AG08395 (cell line): ENCODE data around the gene CCDC57.

Source experiments
- DNase-seq: peaks from one replicate; pipeline ENCODE4 v3.0.0; 2012; ENCODE audit warnings: mixed read lengths, low spot score

The CCDC57 gene

DNA sequence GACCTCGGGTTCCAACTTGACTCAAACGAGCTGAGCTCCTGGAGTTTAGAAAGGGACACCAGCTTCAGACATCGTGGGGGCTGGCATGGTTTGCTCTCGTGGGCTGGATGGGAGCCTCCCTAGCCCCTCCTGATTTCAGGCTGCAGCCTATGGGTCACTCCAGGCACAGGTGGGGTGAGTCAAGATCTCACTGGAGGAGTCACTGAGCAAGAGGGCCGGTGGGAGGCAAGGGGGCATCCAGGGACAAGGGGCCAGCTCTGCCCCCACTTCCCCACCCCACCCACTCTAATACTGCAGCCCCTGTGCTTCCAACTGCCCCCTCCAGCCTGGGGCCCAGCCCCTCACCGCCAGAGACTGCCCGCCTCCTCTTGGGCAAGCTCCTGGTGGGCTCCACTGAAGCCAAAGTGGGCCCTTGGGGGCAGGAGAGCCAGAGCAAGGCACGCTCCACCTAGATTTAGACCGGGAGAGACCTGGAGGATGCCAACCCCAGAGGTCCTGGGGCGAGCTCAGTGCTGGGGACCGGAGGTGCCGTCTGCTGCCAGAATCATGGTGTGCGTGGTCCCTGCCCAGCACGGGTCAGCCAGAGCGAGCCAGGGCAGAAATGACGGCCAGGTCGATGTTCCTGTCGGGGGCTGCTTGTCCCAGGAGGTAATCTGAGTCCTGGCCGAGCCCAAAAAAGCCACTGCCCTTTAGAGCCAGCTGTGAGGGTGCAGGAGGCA lies 22.6 kb upstream of the CCDC57 start:
- no peak for DNase-seq

DNA sequence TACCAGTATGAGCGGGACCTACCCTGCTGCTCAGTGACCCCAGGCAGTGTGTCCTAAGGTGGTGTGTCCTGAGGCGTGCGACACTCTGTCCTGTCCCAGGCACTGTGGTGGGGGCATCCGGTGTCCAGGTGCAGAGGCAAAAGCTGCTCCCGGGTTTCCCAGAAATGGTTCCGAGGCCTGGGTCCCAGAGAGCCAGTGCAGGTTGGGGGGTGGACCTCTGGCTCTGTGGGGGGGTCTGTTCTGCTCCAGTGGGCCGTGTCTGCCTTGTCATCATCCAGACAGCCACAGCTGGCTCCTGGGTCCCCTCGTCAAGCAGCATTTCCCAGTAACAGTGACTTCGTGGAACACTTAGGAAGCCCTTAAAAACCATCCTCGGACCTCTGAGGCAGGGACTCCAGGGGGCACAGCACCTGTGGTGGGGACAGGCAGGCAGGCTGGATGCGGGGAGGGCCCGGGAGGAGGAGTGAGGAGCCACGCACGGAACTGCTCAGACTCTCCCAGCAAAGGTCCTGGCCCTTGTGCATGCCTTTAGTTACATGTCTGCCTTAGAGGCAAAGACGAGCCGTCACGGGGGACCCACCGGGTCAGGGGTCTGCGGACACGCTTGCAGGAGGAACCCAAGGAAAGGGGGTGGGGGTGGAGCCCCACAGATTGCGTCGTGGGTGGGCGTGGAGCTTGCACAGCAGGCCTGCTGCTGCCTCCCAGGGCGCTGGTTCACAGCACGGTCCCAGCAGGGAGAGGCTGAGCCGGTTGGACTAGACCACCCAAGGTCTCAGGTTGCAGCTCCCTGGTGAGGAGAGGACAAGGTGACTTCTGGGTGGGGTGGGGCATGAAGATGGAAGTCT lies 21.8 kb upstream of the CCDC57 start:
- no peak for DNase-seq

DNA sequence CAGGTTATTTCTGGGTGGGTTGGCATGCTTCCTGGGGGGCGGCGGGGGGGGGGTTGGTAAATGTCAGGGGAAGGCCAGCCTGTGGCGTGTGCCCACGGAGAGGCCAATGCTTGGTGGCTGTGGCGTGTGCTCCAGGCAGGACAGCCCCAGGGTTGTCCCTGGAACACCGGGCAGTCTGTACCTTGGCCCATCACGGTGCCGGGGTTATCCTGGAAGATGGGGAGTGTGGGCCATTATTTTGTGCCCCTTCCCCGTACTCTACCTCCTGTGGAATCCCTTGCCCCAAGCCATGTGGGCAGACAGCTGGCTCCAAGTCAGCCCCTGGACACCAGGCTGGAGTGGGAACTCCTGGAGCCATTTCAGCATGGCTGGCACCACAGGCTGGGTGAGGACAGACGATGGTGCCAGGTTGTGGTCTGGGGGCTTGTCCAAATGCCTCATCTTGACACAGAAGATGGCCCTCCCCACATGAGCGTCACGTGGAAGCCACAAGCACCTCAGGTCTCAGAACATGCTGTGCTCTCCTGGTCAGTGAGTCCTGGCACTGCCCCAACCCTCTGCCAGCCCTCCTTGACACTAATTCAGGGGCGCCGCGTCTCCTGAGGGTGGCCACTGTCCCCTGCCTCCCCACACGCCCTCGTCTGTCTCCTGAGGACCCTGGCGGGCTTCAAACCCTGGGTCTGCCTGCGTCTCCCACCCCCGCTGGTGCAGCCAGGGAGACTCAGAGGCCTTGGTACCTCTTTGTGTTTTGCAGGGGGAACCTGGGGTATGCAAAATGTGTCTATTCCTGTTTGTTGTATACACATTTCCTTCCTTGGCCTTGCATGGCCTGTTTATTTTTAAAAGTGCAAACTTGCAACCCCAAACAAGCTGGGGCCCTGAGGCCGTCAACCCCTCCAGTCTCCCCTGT lies 20.5 kb upstream of the CCDC57 start:
- no peak for DNase-seq

DNA sequence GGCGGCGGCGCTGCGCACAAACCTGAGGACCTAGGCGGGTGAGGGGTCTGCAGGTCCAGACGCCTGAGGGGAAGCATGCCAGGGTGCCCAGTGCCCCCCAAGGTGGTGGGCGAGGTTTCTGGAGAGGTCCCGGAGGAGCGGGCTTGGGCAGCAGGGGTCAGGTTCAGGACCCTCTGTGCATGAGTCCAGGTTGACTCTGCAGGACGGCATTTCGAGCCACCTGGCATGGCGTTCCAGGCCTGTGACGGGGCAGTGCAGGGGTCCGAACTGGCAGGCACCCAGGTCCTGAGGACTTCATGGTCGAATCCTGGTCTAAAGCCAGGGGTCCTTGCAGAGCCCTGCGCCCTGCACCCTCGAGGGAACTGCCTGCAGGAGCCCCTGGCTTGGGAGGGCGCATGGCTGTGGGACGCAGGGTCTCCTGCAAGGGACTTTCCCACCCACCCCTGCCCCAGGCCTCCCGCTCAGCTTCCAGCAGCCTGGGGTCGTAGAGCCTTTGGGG lies 19.7 kb upstream of the CCDC57 start:
- DNase-seq, result no peak

DNA sequence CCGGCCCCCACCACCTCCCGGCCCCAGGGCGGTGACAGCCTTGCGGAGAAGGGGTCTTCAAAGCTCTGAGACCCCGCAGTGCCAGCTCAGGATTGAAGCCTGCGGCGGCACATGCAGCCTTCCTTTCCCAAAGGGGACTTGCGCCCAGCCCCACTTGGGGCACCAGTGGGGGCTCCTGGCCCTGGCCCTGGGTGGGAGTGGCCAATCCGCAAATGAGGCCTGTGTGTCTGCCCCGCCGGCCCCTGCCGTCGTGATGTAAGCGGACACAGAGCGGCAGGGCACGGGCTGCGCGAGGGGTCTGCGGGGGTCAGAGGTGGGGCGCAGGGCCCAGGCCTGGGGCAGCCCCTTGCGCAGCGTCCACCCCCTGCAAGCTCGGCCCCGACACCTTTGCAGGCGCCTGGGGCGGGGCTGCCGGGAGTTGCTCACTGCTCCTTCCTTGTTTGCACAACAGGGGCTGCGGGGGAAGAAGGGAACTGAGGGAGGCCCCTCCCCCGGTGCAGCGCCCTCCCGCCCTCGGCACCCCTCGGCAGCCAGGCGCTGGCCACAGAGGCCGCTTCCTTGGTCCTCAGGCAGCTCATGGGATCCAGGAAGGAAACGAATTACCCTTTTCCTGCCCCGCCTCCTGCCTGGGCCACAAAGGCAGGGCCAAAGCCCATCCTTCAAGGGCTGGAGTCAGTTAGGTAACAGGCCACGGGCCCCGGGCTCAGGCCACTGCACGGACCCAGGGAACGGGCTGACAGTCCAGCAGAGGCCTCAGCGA lies 19.1 kb upstream of the CCDC57 start:
- no peak for DNase-seq

DNA sequence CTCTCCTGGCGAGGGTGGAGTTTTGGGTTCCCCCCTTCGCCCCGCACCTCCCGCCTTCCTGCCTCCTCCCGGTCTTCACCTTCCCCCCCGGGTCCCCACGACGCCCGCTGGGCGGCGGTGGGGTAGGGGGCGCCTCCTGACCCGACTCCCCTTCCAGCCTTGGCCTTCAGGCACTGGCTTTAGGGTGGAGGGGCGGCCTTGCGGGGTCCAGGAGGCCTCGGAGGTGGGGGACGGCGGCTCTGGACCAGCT lies 18.6 kb upstream of the CCDC57 start:
- DNase-seq, result no peak

- peak; percentile 86 for DNase-seq
Measured at GRCh38 chr17:82230609-82231311, 18.1 kb upstream of the CCDC57 start.

DNA sequence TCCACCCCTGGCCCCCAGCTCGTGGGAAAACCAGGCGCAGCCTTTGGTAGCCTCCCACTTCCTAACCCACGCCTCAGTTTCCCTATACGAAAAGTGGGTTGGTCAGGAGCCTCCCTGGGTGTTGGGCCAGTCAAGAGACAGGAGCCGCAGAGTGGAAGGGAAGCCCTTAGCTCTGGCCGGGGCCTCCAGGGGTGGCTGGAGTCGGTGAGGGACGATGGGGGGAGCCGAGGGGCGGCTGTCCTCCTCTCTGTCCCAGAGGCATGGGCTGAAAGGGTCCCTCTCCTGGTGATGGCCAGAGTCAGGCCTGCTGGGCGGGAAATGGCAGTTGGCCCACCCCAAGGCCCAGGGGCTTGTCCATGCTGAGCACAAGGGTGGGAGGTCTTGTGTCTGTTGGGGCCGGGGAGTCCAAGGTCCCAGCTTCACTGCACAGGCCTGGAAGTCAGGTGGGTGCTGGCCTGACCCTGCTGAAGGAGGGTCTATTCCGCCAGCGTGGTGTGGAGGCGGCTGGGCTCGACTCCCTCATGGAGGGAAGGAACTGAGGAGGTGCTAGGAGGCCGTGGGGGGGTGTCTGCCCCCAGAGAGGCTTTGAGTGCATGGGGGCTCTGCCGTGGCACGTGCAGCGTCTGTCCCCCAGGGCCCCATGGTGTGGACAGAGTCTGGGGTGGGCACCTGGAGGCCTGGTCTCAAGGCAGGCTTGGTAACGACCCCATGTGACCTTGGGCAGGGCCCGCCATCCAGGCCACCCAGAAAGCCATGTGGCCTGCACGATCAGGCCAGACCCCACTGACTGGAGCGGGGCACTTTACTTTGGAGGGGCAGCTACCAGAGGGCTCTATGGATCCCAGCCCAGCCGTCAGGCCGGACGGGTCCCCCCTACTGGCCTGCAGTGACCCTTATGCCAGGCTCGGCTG lies 17.3 kb upstream of the CCDC57 start:
- no peak for DNase-seq

- DNase-seq, result peak; percentile 88
Measured at GRCh38 chr17:82228842-82229697, 16.4 kb upstream of the CCDC57 start, which contains the start of gene SLC16A3. TSS of gene SLC16A3 (plus strand) at chr17:82229042. CDS start at chr17:82236009, 6,967 bp downstream.

DNA sequence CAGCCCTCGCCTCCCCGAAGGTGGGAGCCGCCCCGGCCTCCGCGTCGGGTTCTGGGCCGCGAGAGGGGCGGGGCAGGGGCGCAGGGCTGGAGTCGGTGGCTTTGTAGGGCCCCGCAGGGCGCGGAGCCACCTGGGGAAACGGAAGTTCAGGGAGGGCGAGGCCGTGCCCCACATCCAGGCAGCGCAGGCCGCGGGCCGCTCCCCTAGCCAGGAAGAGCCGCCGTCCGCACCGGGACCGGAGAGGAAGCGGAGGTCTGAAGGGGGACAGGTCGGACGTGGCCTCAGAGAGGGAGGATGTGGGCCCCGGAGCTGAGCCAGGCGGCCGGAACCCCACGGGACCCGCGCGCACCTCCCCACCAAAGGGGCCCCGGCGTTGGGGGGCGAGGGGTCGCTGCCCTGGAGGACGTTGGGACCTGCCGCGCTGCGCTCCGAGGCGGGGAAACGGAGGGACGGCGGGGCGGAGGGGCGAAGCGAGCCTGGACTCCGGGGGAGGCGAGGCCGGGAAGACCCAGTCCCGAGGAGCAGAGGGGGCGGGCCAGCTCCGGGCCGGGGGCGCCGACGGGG lies 15.7 kb upstream of the CCDC57 start:
- DNase-seq, result no peak

- no peak for DNase-seq
Measured at GRCh38 chr17:82227629-82228277, 15.1 kb upstream of the CCDC57 start.

- DNase-seq, result no peak
Measured at GRCh38 chr17:82226809-82227628, 14.4 kb upstream of the CCDC57 start.

DNA sequence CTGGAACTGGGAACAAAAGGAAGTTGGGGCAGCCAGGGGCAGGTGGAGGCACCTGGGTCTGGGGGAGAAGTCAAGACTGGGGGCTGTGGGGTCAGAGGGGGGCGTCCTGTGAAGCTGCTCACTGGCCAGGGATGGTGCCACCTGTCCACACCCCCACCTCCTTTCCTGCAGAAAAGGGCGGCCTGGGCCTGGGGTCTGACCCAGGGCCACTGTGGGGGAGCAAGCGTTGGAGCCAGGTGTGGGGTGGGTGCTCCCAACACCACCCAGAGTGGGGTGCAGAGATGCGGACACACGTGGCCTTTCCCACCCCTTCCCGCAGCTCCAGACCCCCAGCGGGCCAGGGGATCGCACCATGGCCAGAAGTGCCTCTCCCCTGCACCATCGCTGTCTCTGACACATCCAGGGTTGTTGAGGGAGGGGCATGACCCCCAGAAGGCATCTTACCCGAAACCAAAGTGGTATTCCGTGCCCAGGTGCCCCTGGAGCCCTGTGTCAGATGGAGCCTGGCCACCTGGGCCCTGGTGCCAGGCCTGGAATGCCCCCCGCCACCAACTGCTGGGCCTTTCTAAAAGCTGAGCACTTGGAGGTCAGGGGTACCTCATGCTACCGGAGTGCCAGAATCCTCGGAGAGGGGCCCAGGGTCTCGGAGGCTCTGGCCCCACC lies 13.6 kb upstream of the CCDC57 start:
- no peak for DNase-seq

GRCh38 chr17:82225368-82226029 lies 12.9 kb upstream of the CCDC57 start:
- DNase-seq, result no peak

DNA sequence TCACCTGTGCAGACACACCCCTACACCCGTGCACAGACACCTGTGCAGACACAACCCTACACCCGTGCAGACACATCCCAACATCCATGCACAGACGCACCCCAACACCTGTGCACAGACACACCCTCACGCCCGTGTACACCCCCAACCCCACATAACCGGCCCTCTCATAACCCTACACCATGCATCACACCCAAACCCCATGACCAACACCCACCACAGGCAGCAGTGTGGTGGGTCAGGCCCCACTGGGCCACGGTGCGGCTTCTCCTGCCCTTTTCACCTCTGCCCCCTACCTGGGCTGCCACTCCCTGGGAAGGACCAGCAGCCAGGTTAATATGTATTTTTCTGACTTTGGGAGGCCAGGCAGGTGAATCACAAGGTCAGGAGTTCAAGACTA lies 12.0 kb upstream of the CCDC57 start:
- no peak for DNase-seq

GRCh38 chr17:82223517-82223916 lies 10.9 kb upstream of the CCDC57 start:
- DNase-seq, result no peak
